HEK293 (cell line): ENCODE data around the gene KANSL1.

ENCODE experiments used
- CTCF ChIA-PET: fragments of 350-600 bp; formaldehyde crosslinking; extraction: SDS; loops from one replicate; lab custom pipeline; 2021; ENCODE audit warnings: antibody characterized with exemption; lab: Yijun Ruan, JAX
- POLR2A ChIA-PET: fragments of 300-600 bp; formaldehyde crosslinking; extraction: SDS; loops from one replicate; lab custom pipeline; 2020; ENCODE audit warnings: antibody characterized with exemption, inconsistent platforms; lab: Yijun Ruan, JAX
- H3K27ac ChIP-seq: fragments of 200-500 bp; sonication (Bioruptor generic); 2 replicates; pipeline ENCODE4 v1.5.1; 2014; ENCODE audit warnings: low read depth, low read length, control low read depth, inconsistent platforms; ENCODE audit errors: extremely low read depth
- H3K36me3 ChIP-seq, 2 experiments: fragments of 200-500 bp in 1 of 2; sonication (Bioruptor generic) in 1 of 2; 1 replicate in 1 of 2; 2 replicates in 1 of 2; pipeline ENCODE4 v1.5.1; 2014 to 2017; ENCODE audit warnings: inconsistent platforms in 2 of 2, low read length in 2 of 2; ENCODE audit not compliant: control insufficient read depth in 2 of 2, insufficient read depth in 1 of 2
- H3K4me1 ChIP-seq: fragments of 200-500 bp; sonication (Bioruptor generic); 2 replicates; pipeline ENCODE4 v1.5.1; 2014; ENCODE audit warnings: mild to moderate bottlenecking, low read length, inconsistent platforms; ENCODE audit not compliant: control insufficient read depth, insufficient read depth
- H3K4me3 ChIP-seq: 2 replicates; pipeline ENCODE4 v1.5.1; 2011; ENCODE audit warnings: low read depth, mild to moderate bottlenecking, control low read depth, low read length, moderate library complexity
- H3K9me3 ChIP-seq: fragments of 200-500 bp; sonication (Bioruptor generic); 2 replicates; pipeline ENCODE4 v1.5.1; 2014; ENCODE audit warnings: low read depth, low read length, inconsistent platforms; ENCODE audit not compliant: control insufficient read depth, insufficient read depth
- GLIS1 ChIP-seq: fragments of 450-650 bp; formaldehyde crosslinking; IDR thresholded peaks from 2 replicates; pipeline ENCODE4 v1.5.1; 2016; ENCODE audit warnings: missing biosample characterization, missing genetic modification characterization
- HOXD13 ChIP-seq: sonication (generic); formaldehyde crosslinking; IDR thresholded peaks from 2 replicates; pipeline ENCODE4 v1.8.0; 2022; ENCODE audit warnings: missing genetic modification reagents, borderline replicate concordance
- SP3 ChIP-seq: fragments of 450-650 bp; formaldehyde crosslinking; IDR thresholded peaks from 2 replicates; pipeline ENCODE4 v1.5.1; 2016; ENCODE audit warnings: missing biosample characterization, missing genetic modification characterization
- ZBTB10 ChIP-seq: fragments of 450-650 bp; formaldehyde crosslinking; IDR thresholded peaks from 2 replicates; pipeline ENCODE4 v1.5.1; 2016; ENCODE audit warnings: missing biosample characterization, missing genetic modification characterization
- ZBTB21 ChIP-seq: fragments of 450-650 bp; formaldehyde crosslinking; IDR thresholded peaks from 2 replicates; pipeline ENCODE4 v1.5.1; 2017; ENCODE audit warnings: missing biosample characterization, missing genetic modification characterization
- ZIC2 ChIP-seq: fragments of 450-650 bp; formaldehyde crosslinking; IDR thresholded peaks from 2 replicates; pipeline ENCODE4 v1.5.1; 2016; ENCODE audit warnings: missing biosample characterization, missing genetic modification characterization
- ZNF114 ChIP-seq: fragments of 450-650 bp; formaldehyde crosslinking; IDR thresholded peaks from 2 replicates; pipeline ENCODE4 v1.5.0; 2017; ENCODE audit warnings: missing biosample characterization, missing genetic modification characterization
- ZNF146 ChIP-seq: fragments of 450-650 bp; formaldehyde crosslinking; IDR thresholded peaks from 2 replicates; pipeline ENCODE4 v1.5.1; 2016; ENCODE audit warnings: missing biosample characterization, missing genetic modification characterization
- ZNF175 ChIP-seq: fragments of 450-650 bp; formaldehyde crosslinking; IDR thresholded peaks from 2 replicates; pipeline ENCODE4 v1.5.1; 2016; ENCODE audit warnings: missing biosample characterization, missing genetic modification characterization
- ZNF184 ChIP-seq: fragments of 450-650 bp; IDR thresholded peaks from 2 replicates; pipeline ENCODE4 v1.5.1; 2018; ENCODE audit warnings: missing biosample characterization, mild to moderate bottlenecking, missing genetic modification characterization
- ZNF2 ChIP-seq: fragments of 450-650 bp; formaldehyde crosslinking; IDR thresholded peaks from 2 replicates; pipeline ENCODE4 v1.5.1; 2016; ENCODE audit warnings: missing biosample characterization, missing genetic modification characterization
- ZNF335 ChIP-seq: fragments of 450-650 bp; formaldehyde crosslinking; conservative IDR thresholded peaks from 2 replicates; pipeline ENCODE4 v1.5.1; 2016; ENCODE audit warnings: missing biosample characterization, missing genetic modification characterization
- ZNF394 ChIP-seq: fragments of 450-650 bp; formaldehyde crosslinking; IDR thresholded peaks from 2 replicates; pipeline ENCODE4 v1.5.1; 2016; ENCODE audit warnings: missing biosample characterization, missing genetic modification characterization, mild to moderate bottlenecking, moderate library complexity, borderline replicate concordance
- ZNF529 ChIP-seq: fragments of 450-650 bp; formaldehyde crosslinking; IDR thresholded peaks from 2 replicates; pipeline ENCODE4 v1.5.1; 2017; ENCODE audit warnings: missing genetic modification characterization, missing biosample characterization; ENCODE audit not compliant: insufficient replicate concordance
- ZNF558 ChIP-seq: fragments of 450-650 bp; formaldehyde crosslinking; IDR thresholded peaks from 2 replicates; pipeline ENCODE4 v1.5.1; 2016; ENCODE audit warnings: missing biosample characterization, missing genetic modification characterization
- ZNF600 ChIP-seq: fragments of 450-650 bp; formaldehyde crosslinking; IDR thresholded peaks from 2 replicates; pipeline ENCODE4 v1.5.1; 2016; ENCODE audit warnings: missing biosample characterization, missing genetic modification characterization
- ZNF660 ChIP-seq: fragments of 450-650 bp; IDR thresholded peaks from 2 replicates; pipeline ENCODE4 v1.5.1; 2018; ENCODE audit warnings: missing biosample characterization, mild to moderate bottlenecking, missing genetic modification characterization
- ZNF701 ChIP-seq: fragments of 450-650 bp; formaldehyde crosslinking; IDR thresholded peaks from 2 replicates; pipeline ENCODE4 v1.5.1; 2016; ENCODE audit warnings: missing biosample characterization, missing genetic modification characterization
- ZNF792 ChIP-seq: fragments of 450-650 bp; formaldehyde crosslinking; IDR thresholded peaks from 2 replicates; pipeline ENCODE4 v1.5.1; 2016; ENCODE audit warnings: missing biosample characterization, missing genetic modification characterization
- ZSCAN23 ChIP-seq: fragments of 450-650 bp; formaldehyde crosslinking; IDR thresholded peaks from 2 replicates; pipeline ENCODE4 v1.5.1; 2016; ENCODE audit warnings: missing biosample characterization, missing genetic modification characterization
- ZSCAN5A ChIP-seq: fragments of 450-650 bp; formaldehyde crosslinking; IDR thresholded peaks from 2 replicates; pipeline ENCODE4 v1.5.1; 2016; ENCODE audit warnings: missing biosample characterization, missing genetic modification characterization
- TF ChIP-seq, protein P1 (sequence below): fragments of 450-650 bp; formaldehyde crosslinking; IDR thresholded peaks from 2 replicates; pipeline ENCODE4 v1.5.1; 2016; ENCODE audit warnings: missing biosample characterization, missing genetic modification characterization, borderline replicate concordance
- TF ChIP-seq, protein P2 (sequence below): fragments of 450-650 bp; formaldehyde crosslinking; IDR thresholded peaks from 2 replicates; pipeline ENCODE4 v1.5.1; 2016; ENCODE audit warnings: missing biosample characterization, missing genetic modification characterization

Gene KANSL1

DNA sequence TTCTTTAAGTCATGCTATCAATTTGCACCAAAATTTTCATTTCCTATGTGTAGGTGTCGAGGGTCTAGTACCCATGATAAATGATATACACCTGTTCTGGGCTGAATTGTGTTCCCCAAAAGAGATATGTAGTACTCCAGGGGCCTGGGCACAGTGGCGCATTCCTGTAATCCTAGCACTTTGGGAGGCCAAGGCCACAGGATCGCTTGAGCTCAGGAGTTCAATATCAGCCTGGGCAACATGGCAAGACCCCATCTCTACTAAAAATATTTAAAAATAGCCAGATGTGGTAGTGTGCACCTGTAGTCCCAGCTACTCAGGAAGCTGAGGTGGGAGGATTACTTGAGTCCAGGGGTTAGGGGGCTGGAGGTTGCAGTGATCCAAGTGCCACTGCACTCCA lies 23.5 kb upstream of the KANSL1 start:
- H3K27ac ChIP-seq: no peak overlapping the region
- ChIA-PET CTCF (interaction anchor here (0.8 to 2.2 kb wide), 3 partner anchors 11 to 172 kb away, joined by 3 to 14 read pairs (median 4); no protein-coding TSS in a partner anchor), POLR2A (interaction anchor here (0.6 to 0.8 kb wide), 3 partner anchors 15 to 38 kb away, joined by 3 to 4 read pairs (median 4); no protein-coding TSS in a partner anchor)
- TF ChIP-seq ZNF114 (tag by site-specific recombination) (no peak), GLIS1 (tag by site-specific recombination) (no peak), ZNF146 (tag by site-specific recombination) (peak; percentile 70), ZBTB21 (tag by site-specific recombination) (no peak), ZBTB10 (tag by site-specific recombination) (no peak), ZNF184 (tag by site-specific recombination) (no peak), ZNF529 (tag by site-specific recombination) (no peak)
- no peaks in the 10 kb centered on the region for H3K4me1 ChIP-seq
- no peaks in the 10 kb centered on the region for H3K9me3 ChIP-seq
- H3K4me3 ChIP-seq: no peak overlapping the region
- peaks cover 69 to 81% of the 10 kb centered on the region in 2 experiments for H3K36me3 ChIP-seq

- Histone ChIP-seq H3K27ac (no peak overlapping the region), H3K4me1 (no peaks in the 10 kb centered on the region), H3K9me3 (no peaks in the 10 kb centered on the region), H3K36me3 (peaks cover 66 to 81% of the 10 kb centered on the region in 2 experiments), H3K4me3 (no peak overlapping the region)
- POLR2A ChIA-PET: interaction anchor here (1.1 to 2.0 kb wide), 3 partner anchors 14 to 54 kb away, joined by 3 to 12 read pairs (median 4); partner anchors contain the start of gene KANSL1
- CTCF ChIA-PET: interaction anchor here (0.6 to 4.6 kb wide), 36 partner anchors 9 to 885 kb away, joined by 3 to 96 read pairs (median 4); partner anchors contain the start of gene KANSL1
- TF ChIP-seq ZNF600 (tag by site-specific recombination) (peak; percentile 70; the same call in 1 of the 2 replicates), ZIC2 (tag by site-specific recombination) (no peak), ZSCAN23 (tag by site-specific recombination) (peak; percentile 69; the same call in 1 of the 2 replicates), ZNF184 (tag by site-specific recombination) (0 out of 2 replicates have a peak, but pooled peaks have one; percentile 31), ZNF660 (tag by site-specific recombination) (peak; percentile 92), ZNF558 (tag by site-specific recombination) (peak; percentile 78), ZNF792 (tag by site-specific recombination) (no peak), SP3 (tag by site-specific recombination) (no peak), ZNF335 (tag by site-specific recombination) (peak; percentile 42; the same call in 1 of the 2 replicates), ZNF394 (tag by site-specific recombination) (no peak), ZNF175 (no peak), HOXD13 (CRISPR knock-in tag) (no peak), ZNF2 (peak; percentile 73; the same call in 1 of the 2 replicates), ZSCAN5A (tag by site-specific recombination) (no peak), ZNF701 (tag by site-specific recombination) (no peak)
- TF ChIP-seq, protein P1, sequence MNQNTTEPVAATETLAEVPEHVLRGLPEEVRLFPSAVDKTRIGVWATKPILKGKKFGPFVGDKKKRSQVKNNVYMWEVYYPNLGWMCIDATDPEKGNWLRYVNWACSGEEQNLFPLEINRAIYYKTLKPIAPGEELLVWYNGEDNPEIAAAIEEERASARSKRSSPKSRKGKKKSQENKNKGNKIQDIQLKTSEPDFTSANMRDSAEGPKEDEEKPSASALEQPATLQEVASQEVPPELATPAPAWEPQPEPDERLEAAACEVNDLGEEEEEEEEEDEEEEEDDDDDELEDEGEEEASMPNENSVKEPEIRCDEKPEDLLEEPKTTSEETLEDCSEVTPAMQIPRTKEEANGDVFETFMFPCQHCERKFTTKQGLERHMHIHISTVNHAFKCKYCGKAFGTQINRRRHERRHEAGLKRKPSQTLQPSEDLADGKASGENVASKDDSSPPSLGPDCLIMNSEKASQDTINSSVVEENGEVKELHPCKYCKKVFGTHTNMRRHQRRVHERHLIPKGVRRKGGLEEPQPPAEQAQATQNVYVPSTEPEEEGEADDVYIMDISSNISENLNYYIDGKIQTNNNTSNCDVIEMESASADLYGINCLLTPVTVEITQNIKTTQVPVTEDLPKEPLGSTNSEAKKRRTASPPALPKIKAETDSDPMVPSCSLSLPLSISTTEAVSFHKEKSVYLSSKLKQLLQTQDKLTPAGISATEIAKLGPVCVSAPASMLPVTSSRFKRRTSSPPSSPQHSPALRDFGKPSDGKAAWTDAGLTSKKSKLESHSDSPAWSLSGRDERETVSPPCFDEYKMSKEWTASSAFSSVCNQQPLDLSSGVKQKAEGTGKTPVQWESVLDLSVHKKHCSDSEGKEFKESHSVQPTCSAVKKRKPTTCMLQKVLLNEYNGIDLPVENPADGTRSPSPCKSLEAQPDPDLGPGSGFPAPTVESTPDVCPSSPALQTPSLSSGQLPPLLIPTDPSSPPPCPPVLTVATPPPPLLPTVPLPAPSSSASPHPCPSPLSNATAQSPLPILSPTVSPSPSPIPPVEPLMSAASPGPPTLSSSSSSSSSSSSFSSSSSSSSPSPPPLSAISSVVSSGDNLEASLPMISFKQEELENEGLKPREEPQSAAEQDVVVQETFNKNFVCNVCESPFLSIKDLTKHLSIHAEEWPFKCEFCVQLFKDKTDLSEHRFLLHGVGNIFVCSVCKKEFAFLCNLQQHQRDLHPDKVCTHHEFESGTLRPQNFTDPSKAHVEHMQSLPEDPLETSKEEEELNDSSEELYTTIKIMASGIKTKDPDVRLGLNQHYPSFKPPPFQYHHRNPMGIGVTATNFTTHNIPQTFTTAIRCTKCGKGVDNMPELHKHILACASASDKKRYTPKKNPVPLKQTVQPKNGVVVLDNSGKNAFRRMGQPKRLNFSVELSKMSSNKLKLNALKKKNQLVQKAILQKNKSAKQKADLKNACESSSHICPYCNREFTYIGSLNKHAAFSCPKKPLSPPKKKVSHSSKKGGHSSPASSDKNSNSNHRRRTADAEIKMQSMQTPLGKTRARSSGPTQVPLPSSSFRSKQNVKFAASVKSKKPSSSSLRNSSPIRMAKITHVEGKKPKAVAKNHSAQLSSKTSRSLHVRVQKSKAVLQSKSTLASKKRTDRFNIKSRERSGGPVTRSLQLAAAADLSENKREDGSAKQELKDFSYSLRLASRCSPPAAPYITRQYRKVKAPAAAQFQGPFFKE: no peak
- TF ChIP-seq, protein P2, sequence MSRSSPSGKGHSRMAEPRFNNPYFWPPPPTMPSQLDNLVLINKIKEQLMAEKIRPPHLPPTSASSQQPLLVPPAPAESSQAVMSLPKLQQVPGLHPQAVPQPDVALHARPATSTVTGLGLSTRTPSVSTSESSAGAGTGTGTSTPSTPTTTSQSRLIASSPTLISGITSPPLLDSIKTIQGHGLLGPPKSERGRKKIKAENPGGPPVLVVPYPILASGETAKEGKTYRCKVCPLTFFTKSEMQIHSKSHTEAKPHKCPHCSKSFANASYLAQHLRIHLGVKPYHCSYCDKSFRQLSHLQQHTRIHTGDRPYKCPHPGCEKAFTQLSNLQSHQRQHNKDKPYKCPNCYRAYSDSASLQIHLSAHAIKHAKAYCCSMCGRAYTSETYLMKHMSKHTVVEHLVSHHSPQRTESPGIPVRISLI (tag by site-specific recombination): peak; percentile 96
Observed at GRCh38 chr17:46212634-46213435, 19.6 kb upstream of the KANSL1 start.
